OCI-LY3 (cell line): ENCODE measurements around the gene NOVA1.

Experiments used
- H2AFZ ChIP-seq: fragments of 200-600, 300-600 bp; shearing (Covaris generic); 2 replicates; pipeline ENCODE4 v1.6.0; 2014; ENCODE audit warnings: antibody characterized with exemption, low read depth, low read length
- H3K27ac ChIP-seq: fragments of 200-600, 300-600 bp; sonication (generic); 2 replicates; pipeline ENCODE4 v1.5.1; 2014; ENCODE audit warnings: mild to moderate bottlenecking, low read length, moderate library complexity, mixed read lengths
- H3K27me3 ChIP-seq: fragments of 200-600, 300-600 bp; sonication (generic); 2 replicates; pipeline ENCODE4 v1.6.1; 2014; ENCODE audit warnings: low read depth, low read length, mixed read lengths
- H3K36me3 ChIP-seq: fragments of 200-600, 300-600 bp; sonication (generic); replicated peaks from 2 replicates; pipeline ENCODE3; 2014; ENCODE audit warnings: low read depth, low read length, mixed read lengths
- H3K4me1 ChIP-seq: fragments of 300-600, 200-600 bp; sonication (generic); 2 replicates; pipeline ENCODE4 v1.6.1; 2014; ENCODE audit warnings: low read length, mixed read lengths
- H3K4me2 ChIP-seq: fragments of 200-600, 300-600 bp; sonication (generic); 2 replicates; pipeline ENCODE4 v1.6.1; 2014; ENCODE audit warnings: low read length, mixed read lengths
- H3K4me3 ChIP-seq: fragments of 300-600, 200-600 bp; sonication (generic); 2 replicates; pipeline ENCODE4 v1.5.1; 2014; ENCODE audit warnings: antibody characterized with exemption, mild to moderate bottlenecking, low read length, moderate library complexity
- H3K79me2 ChIP-seq: fragments of 300-600, 200-600 bp; shearing (Covaris generic); 2 replicates; pipeline ENCODE4 v1.6.1; 2014; ENCODE audit warnings: mild to moderate bottlenecking, low read length, mixed read lengths
- H3K9ac ChIP-seq: fragments of 300-600, 200-600 bp; shearing (Covaris generic); 2 replicates; pipeline ENCODE4 v1.6.0; 2014; ENCODE audit warnings: mild to moderate bottlenecking, low read length, moderate library complexity
- H3K9me3 ChIP-seq: fragments of 200-600, 300-600 bp; shearing (Covaris generic); 2 replicates; pipeline ENCODE4 v1.6.1; 2014; ENCODE audit warnings: low read length, mixed read lengths; ENCODE audit not compliant: insufficient read depth
- H4K20me1 ChIP-seq: fragments of 200-600, 300-600 bp; sonication (generic); 2 replicates; pipeline ENCODE4 v1.6.1; 2016; ENCODE audit warnings: low read length, mixed read lengths; ENCODE audit not compliant: insufficient read depth
- EZH2phosphoT487 ChIP-seq: fragments of 200-600 bp; shearing (Covaris generic); IDR thresholded peaks from 2 replicates; pipeline ENCODE4 v1.6.1; 2018; ENCODE audit warnings: antibody characterized with exemption, mixed run types, low read depth
- TF ChIP-seq, protein P1 (sequence below): fragments of 200-600, 300-600 bp; sonication (generic); IDR thresholded peaks from 2 replicates; pipeline ENCODE4 v1.5.1; 2014; ENCODE audit warnings: antibody characterized with exemption, low read length, low read depth

NOVA1 gene

DNA sequence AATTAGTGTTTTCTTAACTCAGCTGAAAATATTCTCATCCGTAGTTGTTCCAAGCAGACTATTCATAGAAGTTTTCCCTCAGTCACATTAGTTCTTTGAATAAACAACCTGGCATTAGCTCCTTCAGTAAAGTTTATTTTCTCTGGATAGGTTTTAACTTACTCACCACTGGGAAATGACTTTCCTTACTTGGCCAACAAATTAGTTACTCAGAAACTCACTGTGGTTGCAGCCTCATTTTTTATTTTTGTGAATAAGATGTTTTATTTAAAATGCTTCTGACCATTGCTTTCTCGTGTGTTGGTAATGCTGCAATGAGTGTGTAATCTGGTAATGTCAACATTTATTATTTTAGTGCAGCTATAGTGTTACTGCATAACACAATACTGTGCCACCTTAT lies 74.9 kb downstream of the NOVA1 start:
- Histone ChIP-seq H3K4me1 (no peaks in the 10 kb centered on the region), H3K27ac (no peak overlapping the region), H3K36me3 (no peaks in the 10 kb centered on the region), H3K9me3 (no peaks in the 10 kb centered on the region), H4K20me1 (no peaks in the 10 kb centered on the region), H3K79me2 (no peaks in the 10 kb centered on the region), H3K27me3 (no peaks in the 10 kb centered on the region), H3K9ac (no peak overlapping the region), H2AFZ (no peak overlapping the region), H3K4me3 (no peak overlapping the region), H3K4me2 (no peak overlapping the region)
- no peak for TF ChIP-seq EZH2phosphoT487
- TF ChIP-seq, protein P1, sequence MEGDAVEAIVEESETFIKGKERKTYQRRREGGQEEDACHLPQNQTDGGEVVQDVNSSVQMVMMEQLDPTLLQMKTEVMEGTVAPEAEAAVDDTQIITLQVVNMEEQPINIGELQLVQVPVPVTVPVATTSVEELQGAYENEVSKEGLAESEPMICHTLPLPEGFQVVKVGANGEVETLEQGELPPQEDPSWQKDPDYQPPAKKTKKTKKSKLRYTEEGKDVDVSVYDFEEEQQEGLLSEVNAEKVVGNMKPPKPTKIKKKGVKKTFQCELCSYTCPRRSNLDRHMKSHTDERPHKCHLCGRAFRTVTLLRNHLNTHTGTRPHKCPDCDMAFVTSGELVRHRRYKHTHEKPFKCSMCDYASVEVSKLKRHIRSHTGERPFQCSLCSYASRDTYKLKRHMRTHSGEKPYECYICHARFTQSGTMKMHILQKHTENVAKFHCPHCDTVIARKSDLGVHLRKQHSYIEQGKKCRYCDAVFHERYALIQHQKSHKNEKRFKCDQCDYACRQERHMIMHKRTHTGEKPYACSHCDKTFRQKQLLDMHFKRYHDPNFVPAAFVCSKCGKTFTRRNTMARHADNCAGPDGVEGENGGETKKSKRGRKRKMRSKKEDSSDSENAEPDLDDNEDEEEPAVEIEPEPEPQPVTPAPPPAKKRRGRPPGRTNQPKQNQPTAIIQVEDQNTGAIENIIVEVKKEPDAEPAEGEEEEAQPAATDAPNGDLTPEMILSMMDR: no peak

GRCh38 chr14:26517771-26518170 lies 80.1 kb downstream of the NOVA1 start:
- Histone ChIP-seq H3K4me2 (no peak overlapping the region), H3K27ac (no peak overlapping the region), H3K36me3 (no peaks in the 10 kb centered on the region), H3K4me3 (no peak overlapping the region), H3K27me3 (no peaks in the 10 kb centered on the region), H2AFZ (no peak overlapping the region), H3K9ac (no peak overlapping the region), H3K79me2 (no peaks in the 10 kb centered on the region), H4K20me1 (no peaks in the 10 kb centered on the region), H3K9me3 (no peaks in the 10 kb centered on the region), H3K4me1 (no peaks in the 10 kb centered on the region)
- no peak for TF ChIP-seq EZH2phosphoT487
- TF ChIP-seq, protein P1: no peak

- Histone ChIP-seq H3K4me3 (no peak overlapping the region), H2AFZ (no peak overlapping the region)
These were observed 97.8 kb downstream of the NOVA1 start for GRCh38 chr14:26500028-26500427.

GRCh38 chr14:26499546-26499945 lies 98.3 kb downstream of the NOVA1 start:
- Histone ChIP-seq H3K79me2 (no peaks in the 10 kb centered on the region), H3K27me3 (no peaks in the 10 kb centered on the region), H3K4me1 (no peaks in the 10 kb centered on the region), H2AFZ (no peak overlapping the region), H3K4me2 (no peak overlapping the region), H3K36me3 (no peaks in the 10 kb centered on the region), H3K9ac (no peak overlapping the region), H4K20me1 (no peaks in the 10 kb centered on the region), H3K27ac (no peak overlapping the region), H3K4me3 (no peak overlapping the region), H3K9me3 (no peaks in the 10 kb centered on the region)
- TF ChIP-seq, protein P1: no peak
- no peak for TF ChIP-seq EZH2phosphoT487

More at GRCh38 chr14:26500028-26500427, 97.8 kb downstream of the NOVA1 start:
- no peak overlapping the region for H3K9ac ChIP-seq
- no peaks in the 10 kb centered on the region for H3K27me3 ChIP-seq
- TF ChIP-seq, protein P1: no peak
- TF ChIP-seq EZH2phosphoT487: no peak
- H3K36me3 ChIP-seq: no peaks in the 10 kb centered on the region
- no peak overlapping the region for H3K4me2 ChIP-seq
- H3K79me2 ChIP-seq: no peaks in the 10 kb centered on the region
- H3K27ac ChIP-seq: no peak overlapping the region
- no peaks in the 10 kb centered on the region for H3K9me3 ChIP-seq
- H3K4me1 ChIP-seq: no peaks in the 10 kb centered on the region
- no peaks in the 10 kb centered on the region for H4K20me1 ChIP-seq
